Osteocyte (in vitro differentiated cells): ENCODE results near the gene BIRC6. TPM values are rescaled to one million over a fixed set of nuclear protein-coding genes. Genes with fewer than 3 reads are reported as not detected.
A peak's percentile ranks its signal among the peaks of the same experiment; 100 is the strongest.
"Not testable (repeated sequence)": the region's sequence is repeated elsewhere in the genome, so short reads cannot be mapped to it uniquely, and the experiment has no call there.

Experiments
- DNase-seq: peaks from one replicate; pipeline ENCODE4 v3.0.0; 2021; ENCODE audit warnings: mixed read lengths; ENCODE audit not compliant: unreplicated experiment; ENCODE audit errors: extremely low spot score
- H3K27ac Mint-ChIP-seq: one replicate; pipeline ENCODE4 v1.8.0; 2021; ENCODE audit warnings: mild to moderate bottlenecking, mixed read lengths; ENCODE audit not compliant: unreplicated experiment
- H3K27me3 Mint-ChIP-seq: one replicate; pipeline ENCODE4 v1.8.0; 2021; ENCODE audit warnings: mixed read lengths; ENCODE audit not compliant: unreplicated experiment
- H3K36me3 Mint-ChIP-seq: one replicate; pipeline ENCODE4 v1.8.0; 2021; ENCODE audit warnings: mixed read lengths; ENCODE audit not compliant: unreplicated experiment
- H3K4me1 Mint-ChIP-seq: one replicate; pipeline ENCODE4 v1.8.0; 2021; ENCODE audit warnings: mixed read lengths; ENCODE audit not compliant: unreplicated experiment
- H3K4me3 Mint-ChIP-seq: one replicate; pipeline ENCODE4 v1.8.0; 2021; ENCODE audit warnings: mild to moderate bottlenecking, moderate library complexity, mixed read lengths; ENCODE audit not compliant: unreplicated experiment
- H3K9me3 Mint-ChIP-seq: one replicate; pipeline ENCODE4 v1.8.0; 2021; ENCODE audit warnings: mixed read lengths; ENCODE audit not compliant: unreplicated experiment
- CTCF ChIP-seq: fragments of 200-600 bp; sonication (generic); IDR thresholded peaks from 2 replicates; pipeline ENCODE4 v1.5.0; 2021; ENCODE audit warnings: antibody characterized with exemption, mild to moderate bottlenecking, moderate library complexity
- total RNA-seq: library from RNA; stranded (reverse); gene quantifications from 2 replicates; pipeline ENCODE4 v1.2.1, GENCODE V29; 2021

BIRC6 gene
- total RNA-seq, 1 donor from 2014 or later: 98.8 TPM

- H3K4me1 Mint-ChIP-seq: peaks cover 17% of the 10 kb centered on the region
- H3K9me3 Mint-ChIP-seq: no peaks in the 10 kb centered on the region
- peak overlapping the region; percentile 84 for H3K27ac Mint-ChIP-seq
- TF ChIP-seq CTCF: peak; percentile 43
- DNase-seq: no peak
- H3K36me3 Mint-ChIP-seq: peaks cover 8% of the 10 kb centered on the region
- no peaks in the 10 kb centered on the region for H3K27me3 Mint-ChIP-seq
- H3K4me3 Mint-ChIP-seq: peak overlapping the region; percentile 89
Observed at GRCh38 chr2:32627441-32627813, 270.6 kb downstream of the BIRC6 start.

- peak; percentile 97 for DNase-seq
- H3K27me3 Mint-ChIP-seq: no peaks in the 10 kb centered on the region
- H3K4me1 Mint-ChIP-seq: peaks cover 19% of the 10 kb centered on the region
- H3K4me3 Mint-ChIP-seq: peak within 1 kb of the TSS; percentile 89
- H3K27ac Mint-ChIP-seq: peak within 1 kb of the TSS; percentile 84
- peaks cover 5% of the 10 kb centered on the region for H3K36me3 Mint-ChIP-seq
- TF ChIP-seq CTCF: no peak
- H3K9me3 Mint-ChIP-seq: no peaks in the 10 kb centered on the region
Observed at GRCh38 chr2:32627814-32628579, 271.2 kb downstream of the BIRC6 start, which contains the start of gene TTC27. TTC27 (plus strand) TSS chr2:32628050; CDS start chr2:32628293, 243 bp downstream.

GRCh38 chr2:32632089-32632488, 275.3 kb downstream of the BIRC6 start:
- no peak for DNase-seq
- Mint-ChIP-seq H3K36me3 (peaks cover 6% of the 10 kb centered on the region), H3K4me3 (no peak overlapping the region), H3K27ac (peak overlapping the region; percentile 19), H3K9me3 (no peaks in the 10 kb centered on the region), H3K4me1 (peaks cover 18% of the 10 kb centered on the region), H3K27me3 (no peaks in the 10 kb centered on the region)
- no peak for TF ChIP-seq CTCF

- no peak for DNase-seq
- Mint-ChIP-seq H3K4me1 (peaks cover 14% of the 10 kb centered on the region), H3K9me3 (no peaks in the 10 kb centered on the region), H3K4me3 (no peak overlapping the region), H3K27me3 (no peaks in the 10 kb centered on the region), H3K36me3 (peaks cover 7% of the 10 kb centered on the region), H3K27ac (no peak overlapping the region)
- TF ChIP-seq CTCF: no peak
Observed at GRCh38 chr2:32633040-32633439, 276.2 kb downstream of the BIRC6 start.

- H3K27ac Mint-ChIP-seq, H3K4me1 Mint-ChIP-seq, H3K27me3 Mint-ChIP-seq, DNase-seq, H3K9me3 Mint-ChIP-seq, H3K4me3 Mint-ChIP-seq: not testable (repeated sequence)
- peaks cover 22% of the 10 kb centered on the region for H3K36me3 Mint-ChIP-seq
Observed at GRCh38 chr2:32638548-32638947, 281.7 kb downstream of the BIRC6 start.
